SK-N-SH (cell line): Measurements from ENCODE around the gene RPL13. TPM values are rescaled to one million over a fixed set of nuclear protein-coding genes. Genes with fewer than 3 reads are reported as not detected.

Experiments
- CTCF ChIA-PET: fragments of 300-600, 350-600 bp; formaldehyde crosslinking; extraction: SDS; loops from one replicate; lab custom pipeline; 2021; lab: Yijun Ruan, JAX
- POLR2A ChIA-PET: fragments of 350-600 bp; sonication (Branson Sonifier 250); formaldehyde crosslinking; extraction: SDS; loops from one replicate; lab custom pipeline; 2020; ENCODE audit warnings: antibody characterized with exemption, inconsistent platforms; lab: Yijun Ruan, JAX
- DNase-seq: peaks from one replicate; pipeline ENCODE4 v3.0.0; 2012
- H2AFZ ChIP-seq: fragments of 200-600 bp; sonication (generic); 2 replicates; pipeline ENCODE4 v1.8.1; 2016; ENCODE audit warnings: antibody characterized with exemption, mild to moderate bottlenecking, low read depth
- H3F3A ChIP-seq: fragments of 200-600 bp; sonication (generic); replicated peaks from 2 replicates; pipeline ENCODE3; 2016; ENCODE audit warnings: antibody characterized with exemption, mild to moderate bottlenecking; ENCODE audit not compliant: insufficient read depth
- H3K27ac ChIP-seq, 2 experiments: fragments of 200-500 bp in 1 of 2; fragments of 200-600 bp in 1 of 2; sonication (Bioruptor generic) in 1 of 2; sonication (generic), shearing (Covaris generic) in 1 of 2; 2 replicates each; pipeline versions ENCODE4 v1.5.1 to v1.6.1; 2014 to 2016; ENCODE audit warnings: low read depth in 2 of 2, inconsistent platforms in 1 of 2, low read length in 1 of 2, mild to moderate bottlenecking in 1 of 2, mixed read lengths in 1 of 2
- H3K27me3 ChIP-seq: fragments of 200-600 bp; sonication (generic), shearing (Covaris generic); 2 replicates; pipeline ENCODE4 v1.6.1; 2016; ENCODE audit warnings: mixed run types; ENCODE audit not compliant: insufficient read depth
- H3K36me3 ChIP-seq, 2 experiments: fragments of 200-500 bp in 1 of 2; fragments of 200-600 bp in 1 of 2; sonication (Bioruptor generic) in 1 of 2; sonication (generic) in 1 of 2; replicated peaks in 1 of 2; 2 replicates each; pipeline versions ENCODE3 to v1.5.1; 2014 to 2016; ENCODE audit warnings: low read length in 1 of 2, mild to moderate bottlenecking in 1 of 2; ENCODE audit not compliant: insufficient read depth in 2 of 2, control insufficient read depth in 1 of 2
- H3K4me1 ChIP-seq, 2 experiments: fragments of 200-500 bp in 1 of 2; fragments of 200-600 bp in 1 of 2; sonication (Bioruptor generic) in 1 of 2; sonication (generic), shearing (Covaris generic) in 1 of 2; 2 replicates each; pipeline versions ENCODE4 v1.5.1 to v1.6.1; 2014 to 2016; ENCODE audit warnings: low read depth in 1 of 2, low read length in 1 of 2, mixed run types in 1 of 2; ENCODE audit not compliant: insufficient read depth in 2 of 2, control insufficient read depth in 1 of 2
- H3K4me2 ChIP-seq: fragments of 200-600 bp; sonication (generic), shearing (Covaris generic); 2 replicates; pipeline ENCODE4 v1.6.1; 2017; ENCODE audit warnings: mixed run types
- H3K4me3 ChIP-seq, 2 experiments: fragments of 200-500 bp in 1 of 2; fragments of 200-600 bp in 1 of 2; sonication (Bioruptor generic) in 1 of 2; sonication (generic), shearing (Covaris generic) in 1 of 2; 2 replicates each; pipeline versions ENCODE4 v1.5.1 to v1.8.1; 2014 to 2016; ENCODE audit warnings: low read depth in 2 of 2, inconsistent platforms in 1 of 2, low read length in 1 of 2, mild to moderate bottlenecking in 1 of 2, mixed read lengths in 1 of 2, moderate library complexity in 1 of 2
- H3K79me2 ChIP-seq: fragments of 200-600 bp; sonication (generic); 2 replicates; pipeline ENCODE4 v1.8.1; 2017; ENCODE audit warnings: mild to moderate bottlenecking; ENCODE audit not compliant: insufficient read depth
- H3K9ac ChIP-seq: fragments of 200-600 bp; sonication (generic); 2 replicates; pipeline ENCODE4 v1.6.1; 2017; ENCODE audit warnings: mixed run types
- H3K9me2 ChIP-seq: fragments of 200-600 bp; sonication (generic); 2 replicates; pipeline ENCODE4 v1.6.1; 2017; ENCODE audit warnings: mixed run types
- H3K9me3 ChIP-seq: fragments of 200-600 bp; sonication (generic); 2 replicates; pipeline ENCODE4 v1.6.1; 2017; ENCODE audit warnings: mixed run types, mild to moderate bottlenecking, moderate library complexity
- H4K20me1 ChIP-seq: fragments of 200-600 bp; sonication (generic); 2 replicates; pipeline ENCODE4 v1.6.1; 2017; ENCODE audit warnings: mild to moderate bottlenecking, mixed run types; ENCODE audit not compliant: insufficient read depth
- FOSL2 ChIP-seq: IDR thresholded peaks from 2 replicates; pipeline ENCODE4 v1.4.0; 2012; ENCODE audit warnings: low read depth, mild to moderate bottlenecking, moderate library complexity, borderline replicate concordance
- FOXJ3 ChIP-seq: sonication (generic); formaldehyde crosslinking; IDR thresholded peaks from 2 replicates; pipeline ENCODE4 v1.5.1; 2020; ENCODE audit warnings: mild to moderate bottlenecking, missing genetic modification reagents
- GABPA ChIP-seq: IDR thresholded peaks from 2 replicates; pipeline ENCODE4 v1.4.0; 2012; ENCODE audit warnings: low read depth, mild to moderate bottlenecking
- GATA2 ChIP-seq: sonication (generic); formaldehyde crosslinking; IDR thresholded peaks from 2 replicates; pipeline ENCODE4 v1.5.0; 2020; ENCODE audit warnings: mild to moderate bottlenecking, missing genetic modification reagents
- JUND ChIP-seq: IDR thresholded peaks from 2 replicates; pipeline ENCODE4 v1.4.0; 2012
- MAX ChIP-seq: IDR thresholded peaks from 2 replicates; pipeline ENCODE4 v1.4.0; 2012; ENCODE audit warnings: low read depth
- MXI1 ChIP-seq: IDR thresholded peaks from 2 replicates; pipeline ENCODE4 v1.6.1; 2012; ENCODE audit warnings: mild to moderate bottlenecking, low read depth, low read length, improper control_type of control experiment
- NRF1 ChIP-seq: IDR thresholded peaks from 2 replicates; pipeline ENCODE4 v1.6.1; 2012; ENCODE audit warnings: low read depth, mild to moderate bottlenecking, low read length
- POLR2AphosphoS5 ChIP-seq: IDR thresholded peaks from 2 replicates; pipeline ENCODE4 v1.6.1; 2012; ENCODE audit warnings: low read depth, low read length
- RXRA ChIP-seq: IDR thresholded peaks from 2 replicates; pipeline ENCODE4 v1.4.0; 2012; ENCODE audit warnings: low read depth, mild to moderate bottlenecking, borderline replicate concordance
- SIN3A ChIP-seq: IDR thresholded peaks from 2 replicates; pipeline ENCODE4 v1.6.1; 2012; ENCODE audit warnings: low read depth, mild to moderate bottlenecking, low read length, moderate library complexity, borderline replicate concordance
- SMC3 ChIP-seq: IDR thresholded peaks from 2 replicates; pipeline ENCODE4 v1.6.1; 2012; ENCODE audit warnings: low read depth, low read length, improper control_type of control experiment
- TEAD4 ChIP-seq: IDR thresholded peaks from 2 replicates; pipeline ENCODE4 v1.4.0; 2012; ENCODE audit warnings: mild to moderate bottlenecking, borderline replicate concordance; ENCODE audit not compliant: insufficient read depth
- YY1 ChIP-seq: IDR thresholded peaks from 2 replicates; pipeline ENCODE4 v1.4.0; 2012; ENCODE audit warnings: low read depth, mild to moderate bottlenecking
- WGBS: methylation state at CpG from one replicate; pipeline ENCODE4 v1.1.6; 2017; ENCODE audit warnings: low lambda C conversion rate; 5-methylcytosine and 5-hydroxymethylcytosine counted together
- polyA plus RNA-seq, 3 experiments: library from polyadenylated mRNA; depleted of rRNA; stranded (reverse); fragments of >200 nt; gene quantifications; 2 replicates each; pipeline ENCODE4 v1.2.3, GENCODE V29; 2012
- TF ChIP-seq, protein P1 (sequence below): IDR thresholded peaks from 2 replicates; pipeline ENCODE4 v1.4.0; 2012; ENCODE audit warnings: low read depth, borderline replicate concordance
- TF ChIP-seq, protein P2 (sequence below): IDR thresholded peaks from 2 replicates; pipeline ENCODE4 v1.6.1; 2012; ENCODE audit warnings: mild to moderate bottlenecking, low read depth, low read length, moderate library complexity

The RPL13 gene
- polyA plus RNA-seq, 1 of the 3 experiments (the other 2 are of a cell fraction): 4,635 TPM

DNA sequence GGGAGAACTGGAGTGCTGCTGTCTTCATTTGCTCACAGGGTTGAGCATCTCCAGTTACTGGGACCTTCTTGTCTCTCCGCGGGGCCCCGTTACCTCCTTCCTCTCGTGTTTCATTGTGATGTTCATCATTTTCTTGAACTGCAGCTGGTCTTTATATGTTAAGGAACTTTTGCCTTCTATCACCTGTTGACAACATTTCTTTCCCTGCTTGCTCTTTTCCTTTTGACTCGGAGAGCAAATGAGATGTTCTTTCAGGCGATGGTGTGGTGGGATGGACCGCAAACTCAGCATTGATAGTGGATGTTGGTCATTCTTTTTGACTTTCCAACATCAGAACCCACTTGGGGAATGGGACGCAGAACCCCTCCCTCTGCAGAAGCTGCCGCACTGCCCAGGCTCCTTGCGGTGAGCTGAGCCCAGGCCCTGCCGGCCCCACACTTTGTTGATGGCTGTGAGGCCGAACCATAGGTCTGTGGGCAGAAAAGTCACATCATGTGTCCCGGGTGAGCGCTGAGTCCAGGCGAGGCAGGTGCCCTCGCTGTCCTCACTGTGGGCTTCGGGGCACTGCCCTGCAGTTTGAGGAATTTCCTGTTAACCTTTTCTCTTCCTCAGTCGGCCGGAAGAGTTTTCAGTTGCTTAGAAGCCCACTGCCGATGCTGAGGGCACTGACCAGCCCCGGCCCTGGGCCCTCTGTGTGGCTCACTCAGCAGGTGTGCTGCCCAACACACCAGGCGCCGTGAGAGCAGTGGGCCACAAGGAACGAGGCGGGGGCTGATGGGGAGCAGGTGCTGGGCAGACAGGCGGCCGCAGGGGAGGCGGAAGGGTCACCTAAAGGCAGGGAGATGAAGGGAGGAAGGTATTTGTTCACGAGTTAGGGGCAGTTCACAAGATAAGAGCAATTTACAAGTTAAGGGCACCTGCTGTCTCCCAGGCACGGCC lies 7.4 kb downstream of the RPL13 start:
- H3K9ac ChIP-seq: no peak overlapping the region
- WGBS: 91% methylated on average over 26 of the region's 30 CpGs
- H3K27ac ChIP-seq: no peak overlapping the region
- DNase-seq: no peak
- no peak overlapping the region for H3K4me2 ChIP-seq
- peaks cover 36% of the 10 kb centered on the region for H3F3A ChIP-seq
- no peak overlapping the region for H2AFZ ChIP-seq
- no peak overlapping the region for H3K4me3 ChIP-seq
- H3K36me3 ChIP-seq: peaks cover 10 to 14% of the 10 kb centered on the region in 2 experiments
- H3K27me3 ChIP-seq: no peaks in the 10 kb centered on the region
- peaks cover 18 to 45% of the 10 kb centered on the region in 2 experiments; a peak in 2 of 4 replicates for H3K4me1 ChIP-seq
- H3K9me2 ChIP-seq: no peaks in the 10 kb centered on the region
- peaks cover 9% of the 10 kb centered on the region for H3K79me2 ChIP-seq
- no peak for TF ChIP-seq FOSL2
- no peak for TF ChIP-seq RXRA
- no peak for TF ChIP-seq JUND
- TF ChIP-seq FOXJ3: no peak
- no peak for TF ChIP-seq POLR2AphosphoS5
- TF ChIP-seq GATA2: no peak
- TF ChIP-seq NRF1: no peak
- TF ChIP-seq, protein P1, sequence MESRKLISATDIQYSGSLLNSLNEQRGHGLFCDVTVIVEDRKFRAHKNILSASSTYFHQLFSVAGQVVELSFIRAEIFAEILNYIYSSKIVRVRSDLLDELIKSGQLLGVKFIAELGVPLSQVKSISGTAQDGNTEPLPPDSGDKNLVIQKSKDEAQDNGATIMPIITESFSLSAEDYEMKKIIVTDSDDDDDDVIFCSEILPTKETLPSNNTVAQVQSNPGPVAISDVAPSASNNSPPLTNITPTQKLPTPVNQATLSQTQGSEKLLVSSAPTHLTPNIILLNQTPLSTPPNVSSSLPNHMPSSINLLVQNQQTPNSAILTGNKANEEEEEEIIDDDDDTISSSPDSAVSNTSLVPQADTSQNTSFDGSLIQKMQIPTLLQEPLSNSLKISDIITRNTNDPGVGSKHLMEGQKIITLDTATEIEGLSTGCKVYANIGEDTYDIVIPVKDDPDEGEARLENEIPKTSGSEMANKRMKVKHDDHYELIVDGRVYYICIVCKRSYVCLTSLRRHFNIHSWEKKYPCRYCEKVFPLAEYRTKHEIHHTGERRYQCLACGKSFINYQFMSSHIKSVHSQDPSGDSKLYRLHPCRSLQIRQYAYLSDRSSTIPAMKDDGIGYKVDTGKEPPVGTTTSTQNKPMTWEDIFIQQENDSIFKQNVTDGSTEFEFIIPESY: no peak
- no peak for TF ChIP-seq GABPA
- no peak for TF ChIP-seq SMC3
- no peak for TF ChIP-seq YY1
- TF ChIP-seq MAX: no peak
- TF ChIP-seq, protein P2, sequence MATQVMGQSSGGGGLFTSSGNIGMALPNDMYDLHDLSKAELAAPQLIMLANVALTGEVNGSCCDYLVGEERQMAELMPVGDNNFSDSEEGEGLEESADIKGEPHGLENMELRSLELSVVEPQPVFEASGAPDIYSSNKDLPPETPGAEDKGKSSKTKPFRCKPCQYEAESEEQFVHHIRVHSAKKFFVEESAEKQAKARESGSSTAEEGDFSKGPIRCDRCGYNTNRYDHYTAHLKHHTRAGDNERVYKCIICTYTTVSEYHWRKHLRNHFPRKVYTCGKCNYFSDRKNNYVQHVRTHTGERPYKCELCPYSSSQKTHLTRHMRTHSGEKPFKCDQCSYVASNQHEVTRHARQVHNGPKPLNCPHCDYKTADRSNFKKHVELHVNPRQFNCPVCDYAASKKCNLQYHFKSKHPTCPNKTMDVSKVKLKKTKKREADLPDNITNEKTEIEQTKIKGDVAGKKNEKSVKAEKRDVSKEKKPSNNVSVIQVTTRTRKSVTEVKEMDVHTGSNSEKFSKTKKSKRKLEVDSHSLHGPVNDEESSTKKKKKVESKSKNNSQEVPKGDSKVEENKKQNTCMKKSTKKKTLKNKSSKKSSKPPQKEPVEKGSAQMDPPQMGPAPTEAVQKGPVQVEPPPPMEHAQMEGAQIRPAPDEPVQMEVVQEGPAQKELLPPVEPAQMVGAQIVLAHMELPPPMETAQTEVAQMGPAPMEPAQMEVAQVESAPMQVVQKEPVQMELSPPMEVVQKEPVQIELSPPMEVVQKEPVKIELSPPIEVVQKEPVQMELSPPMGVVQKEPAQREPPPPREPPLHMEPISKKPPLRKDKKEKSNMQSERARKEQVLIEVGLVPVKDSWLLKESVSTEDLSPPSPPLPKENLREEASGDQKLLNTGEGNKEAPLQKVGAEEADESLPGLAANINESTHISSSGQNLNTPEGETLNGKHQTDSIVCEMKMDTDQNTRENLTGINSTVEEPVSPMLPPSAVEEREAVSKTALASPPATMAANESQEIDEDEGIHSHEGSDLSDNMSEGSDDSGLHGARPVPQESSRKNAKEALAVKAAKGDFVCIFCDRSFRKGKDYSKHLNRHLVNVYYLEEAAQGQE: no peak
- TF ChIP-seq MXI1: no peak
- TF ChIP-seq SIN3A: no peak
- no peak for TF ChIP-seq TEAD4
- POLR2A ChIA-PET: no interaction called here
- H4K20me1 ChIP-seq: peaks cover 40% of the 10 kb centered on the region
- no peaks in the 10 kb centered on the region for H3K9me3 ChIP-seq
- CTCF ChIA-PET: interaction anchor here (0.7 to 1.0 kb wide), 3 partner anchors 10 to 16 kb away, joined by 3 to 4 read pairs (median 3); no protein-coding TSS in a partner anchor
